ENCODE results near the gene AMER1. TPM values are rescaled to one million over a fixed set of nuclear protein-coding genes. Genes with fewer than 3 reads are reported as not detected.

AMER1 gene
- total RNA-seq, 2 donors from 2014 or later: 4.0 to 4.4 TPM

DNA sequence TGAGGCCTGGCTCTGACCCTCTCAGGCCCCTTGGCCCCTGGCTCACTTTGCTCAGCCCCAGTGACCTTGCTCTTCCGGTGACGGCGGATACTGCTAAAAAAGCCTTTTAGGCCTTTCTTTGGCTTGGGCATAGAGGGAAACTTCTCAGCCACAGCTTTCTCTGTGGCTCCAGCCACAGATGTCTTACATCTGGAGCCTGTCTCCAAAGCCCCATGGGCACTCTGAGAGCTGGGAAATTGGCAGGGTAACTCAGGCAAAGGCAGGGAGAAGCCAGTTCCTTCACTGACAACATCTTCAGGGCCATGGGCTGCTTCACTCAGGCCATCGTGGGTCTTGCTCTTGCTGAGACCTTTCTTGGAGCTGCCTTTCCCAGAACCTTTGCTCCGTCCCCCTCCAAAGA, 12.8 kb downstream of the AMER1 start:
- Mint-ChIP-seq H3K4me3 (no peak overlapping the region), H3K27me3 (no peaks in the 10 kb centered on the region), H3K4me1 (ENCODE audit: low read depth in 2 of 2) (no peaks in the 10 kb centered on the region), H3K36me3 (peaks cover 5% of the 10 kb centered on the region), H3K9me3 (no peaks in the 10 kb centered on the region), H3K27ac (no peak overlapping the region)
- ATAC-seq (no peak), DNase-seq (ENCODE audit: low spot score) (no peak)

DNA sequence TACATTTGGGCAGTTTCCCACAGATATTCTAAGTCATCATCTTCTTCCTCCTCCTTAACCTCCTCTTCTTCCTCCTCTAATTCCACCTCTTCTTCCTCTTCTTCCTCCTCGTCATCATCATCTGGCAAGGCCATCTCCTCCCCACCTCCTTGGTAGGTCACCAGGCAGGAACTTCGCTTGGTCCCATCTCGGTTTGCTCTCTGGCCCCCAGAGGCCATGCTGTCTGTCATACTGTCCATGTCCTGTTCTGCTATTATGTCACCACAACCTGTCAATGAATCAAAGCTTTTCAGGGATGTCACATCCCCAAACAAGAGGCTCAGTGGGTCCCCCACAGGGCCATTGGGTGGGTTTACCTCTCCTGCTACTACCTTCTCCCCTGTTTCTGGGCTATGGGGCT, 13.5 kb downstream of the AMER1 start:
- Mint-ChIP-seq H3K27me3 (no peaks in the 10 kb centered on the region), H3K4me3 (no peak overlapping the region), H3K27ac (no peak overlapping the region), H3K36me3 (peaks cover 5% of the 10 kb centered on the region), H3K4me1 (ENCODE audit: low read depth in 2 of 2) (no peaks in the 10 kb centered on the region), H3K9me3 (no peaks in the 10 kb centered on the region)
- no peak for DNase-seq (ENCODE audit: low spot score)
- ATAC-seq: no peak

DNA sequence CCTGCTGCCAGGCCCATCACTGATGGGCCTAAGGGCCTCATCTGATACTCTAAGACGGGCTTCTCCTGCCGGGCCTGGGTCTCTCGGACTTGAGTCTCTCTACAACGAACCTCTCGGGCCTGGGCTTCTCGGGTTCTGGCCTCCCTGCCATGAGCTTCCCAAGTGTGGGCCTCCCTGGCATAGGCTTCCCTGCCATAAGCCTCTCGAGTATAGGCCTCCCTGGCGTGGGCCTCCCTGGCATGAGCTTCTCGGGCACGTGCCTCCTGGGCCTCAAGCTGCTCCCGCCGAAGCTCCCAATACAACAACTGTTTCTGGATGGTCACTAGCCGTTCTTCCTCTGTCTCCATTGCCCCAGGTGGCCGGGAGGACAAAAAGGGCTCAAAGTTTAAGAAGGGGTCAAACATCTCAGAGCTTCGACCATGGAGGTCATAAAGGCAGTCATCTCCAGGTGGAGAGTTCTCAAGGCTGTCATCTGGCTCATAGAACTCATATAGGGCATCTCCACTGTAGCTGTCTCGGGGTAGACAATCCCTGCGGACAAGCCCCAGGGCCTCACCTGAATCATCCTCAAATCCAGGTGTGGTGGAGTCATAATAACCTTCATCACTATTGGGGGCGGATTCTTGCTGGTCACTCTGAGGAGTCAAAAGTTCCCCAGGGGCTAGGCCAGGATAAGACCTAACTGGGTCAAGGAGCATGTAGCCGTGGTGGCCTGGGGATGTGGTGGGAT, 14.1 kb downstream of the AMER1 start:
- Mint-ChIP-seq H3K36me3 (peaks cover 5% of the 10 kb centered on the region), H3K9me3 (no peaks in the 10 kb centered on the region), H3K4me3 (no peak overlapping the region), H3K4me1 (ENCODE audit: low read depth in 2 of 2) (no peaks in the 10 kb centered on the region), H3K27ac (no peak overlapping the region), H3K27me3 (no peaks in the 10 kb centered on the region)
- ATAC-seq: no peak
- no peak for DNase-seq (ENCODE audit: low spot score)

DNA sequence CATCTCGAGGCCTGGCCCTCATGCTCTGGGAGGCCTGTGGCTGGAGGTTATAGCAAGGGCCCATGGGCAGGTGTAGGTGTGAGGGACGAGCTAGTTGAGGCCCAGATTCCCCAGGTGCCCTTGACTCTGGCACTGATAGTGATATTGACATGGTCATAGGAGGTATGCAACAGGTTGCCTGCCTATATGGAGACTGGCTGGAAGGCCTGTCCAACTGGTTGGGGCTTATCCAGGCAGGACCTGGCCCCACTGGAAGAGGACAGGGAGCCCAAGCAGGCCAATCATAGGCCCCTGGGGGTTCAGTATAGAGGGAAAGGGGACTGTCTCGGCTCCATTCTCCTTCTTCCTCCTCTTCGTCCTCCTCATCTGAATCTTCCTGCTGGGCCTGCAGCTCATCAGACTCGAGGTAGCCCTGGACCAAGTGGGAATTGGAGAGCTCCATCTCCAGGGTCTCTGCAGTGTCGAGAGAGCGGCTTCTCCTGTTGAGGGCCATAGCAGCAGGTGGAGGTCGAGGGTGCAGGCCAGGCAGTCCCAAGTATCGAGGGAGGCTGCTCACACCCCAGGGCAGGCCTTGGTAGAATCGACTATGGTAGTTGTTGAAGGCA, 15.3 kb downstream of the AMER1 start:
- no peaks in the 10 kb centered on the region for H3K9me3 Mint-ChIP-seq

DNA sequence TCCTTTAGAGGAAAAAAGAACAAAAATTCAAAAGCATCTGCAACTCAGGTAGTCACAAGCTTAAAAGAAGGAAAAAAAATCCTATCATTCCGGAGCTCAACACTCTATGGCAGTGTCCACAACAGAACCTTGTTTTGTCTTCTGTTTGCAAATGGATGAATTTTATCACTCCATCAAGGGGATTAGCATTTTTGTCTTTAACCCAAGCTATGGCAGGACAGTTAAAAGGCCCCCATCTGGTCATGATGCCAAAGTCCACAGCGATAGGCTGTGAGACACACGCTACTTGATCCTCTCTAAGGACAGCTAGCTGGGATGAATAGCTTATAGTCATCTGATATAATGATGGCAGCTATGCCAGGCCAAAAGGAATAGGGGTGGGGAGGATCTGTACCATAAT, 16.6 kb downstream of the AMER1 start:
- DNase-seq (ENCODE audit: low spot score) (no peak), ATAC-seq (no peak)
- Mint-ChIP-seq H3K4me3 (no peak overlapping the region), H3K27me3 (no peaks in the 10 kb centered on the region), H3K27ac (no peak overlapping the region), H3K4me1 (ENCODE audit: low read depth in 2 of 2) (no peaks in the 10 kb centered on the region), H3K9me3 (no peaks in the 10 kb centered on the region), H3K36me3 (peaks cover 5% of the 10 kb centered on the region)

More for the DNA sequence above, 15.3 kb downstream of the AMER1 start:
- ATAC-seq (no peak), DNase-seq (ENCODE audit: low spot score) (no peak)
- Mint-ChIP-seq H3K27ac (no peak overlapping the region), H3K4me3 (no peak overlapping the region), H3K27me3 (no peaks in the 10 kb centered on the region), H3K36me3 (peaks cover 5% of the 10 kb centered on the region), H3K4me1 (ENCODE audit: low read depth in 2 of 2) (no peaks in the 10 kb centered on the region)

DNA sequence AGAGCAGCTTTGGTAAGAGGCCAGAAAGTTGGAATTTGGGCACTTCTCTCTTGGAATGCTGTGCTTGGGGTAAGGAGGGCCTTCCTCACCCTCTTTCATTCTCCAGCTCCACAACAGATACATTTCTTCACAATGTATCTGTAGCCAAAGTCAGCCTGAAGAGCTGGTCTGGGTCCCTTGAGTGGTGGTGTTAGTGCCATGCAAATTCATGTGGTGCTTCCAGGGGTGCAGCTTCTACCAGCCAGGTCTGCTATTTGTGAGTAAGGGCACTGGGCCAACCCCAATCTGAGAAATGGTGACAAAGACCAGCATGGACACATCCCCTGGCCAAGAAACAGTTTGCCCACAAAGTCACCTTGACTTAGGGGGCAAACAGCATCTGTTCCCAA, 17.8 kb downstream of the AMER1 start:
- ATAC-seq (no peak), DNase-seq (ENCODE audit: low spot score) (no peak)
- Mint-ChIP-seq H3K4me1 (ENCODE audit: low read depth in 2 of 2) (no peaks in the 10 kb centered on the region), H3K27ac (no peak overlapping the region), H3K9me3 (no peaks in the 10 kb centered on the region), H3K4me3 (no peak overlapping the region), H3K27me3 (no peaks in the 10 kb centered on the region), H3K36me3 (peaks cover 5% of the 10 kb centered on the region)

DNA sequence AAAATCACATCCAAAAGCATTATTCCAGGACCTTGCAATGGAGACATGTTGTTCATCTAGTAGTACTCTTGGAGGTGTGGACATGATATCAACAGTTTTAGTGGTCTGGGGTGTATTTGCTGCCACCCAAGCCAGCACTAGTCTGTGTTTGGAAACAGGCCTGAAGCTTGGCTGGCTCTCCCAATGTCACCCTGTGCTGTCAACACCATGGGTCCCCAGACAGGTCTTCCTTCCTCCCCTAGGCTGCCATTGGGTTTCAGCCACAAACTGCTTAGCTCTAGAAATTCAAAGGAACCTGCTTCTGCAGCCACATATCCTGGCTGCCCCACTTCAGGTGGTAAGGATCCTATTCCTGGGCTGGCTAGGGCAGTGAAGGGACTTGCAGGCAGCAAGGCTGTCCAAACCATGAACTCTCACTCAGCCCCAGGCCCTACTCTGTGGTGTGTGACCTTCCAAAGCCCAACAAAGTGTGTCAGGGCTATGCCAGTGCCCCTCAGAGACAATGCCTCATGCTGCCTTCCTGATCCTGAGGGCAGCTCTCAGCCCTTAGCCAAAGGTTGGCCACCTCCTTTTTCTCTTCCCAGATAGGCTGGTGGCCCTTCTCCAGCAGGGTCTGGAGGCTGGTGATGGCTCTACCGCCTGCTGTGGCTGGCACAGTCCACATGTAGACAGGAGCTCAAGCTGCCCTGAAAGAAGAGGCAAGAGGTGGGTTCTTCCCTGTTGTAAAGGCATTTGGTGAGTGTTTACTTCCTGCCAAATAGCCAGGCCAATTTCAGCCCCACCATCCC, 18.3 kb downstream of the AMER1 start:
- Mint-ChIP-seq H3K27me3 (no peaks in the 10 kb centered on the region), H3K4me3 (no peak overlapping the region), H3K4me1 (ENCODE audit: low read depth in 2 of 2) (no peaks in the 10 kb centered on the region), H3K27ac (no peak overlapping the region), H3K36me3 (peaks cover 4% of the 10 kb centered on the region), H3K9me3 (no peaks in the 10 kb centered on the region)
- ATAC-seq (no peak), DNase-seq (ENCODE audit: low spot score) (no peak)

DNA sequence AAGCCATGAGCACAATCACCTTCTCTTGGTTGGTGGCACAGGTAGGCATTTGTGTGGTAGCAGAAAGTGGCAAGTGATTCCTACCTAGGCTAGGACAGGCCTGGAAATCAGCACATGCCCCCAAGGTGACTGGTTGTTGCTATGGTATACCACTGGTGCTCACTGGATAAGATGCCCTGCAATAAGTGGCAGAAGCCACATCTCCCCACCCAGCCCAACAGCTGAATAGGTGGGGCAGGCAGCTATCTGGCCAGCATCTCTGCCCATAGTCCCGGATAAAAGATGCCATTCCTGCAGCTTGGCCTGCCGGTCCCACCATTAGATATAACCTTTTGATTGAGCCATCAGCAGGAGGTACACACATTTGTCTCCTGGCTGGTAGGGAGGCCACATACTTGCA, 21.1 kb downstream of the AMER1 start:
- no peak overlapping the region for H3K27ac Mint-ChIP-seq
- DNase-seq (ENCODE audit: low spot score): no peak
- ATAC-seq: no peak
- H3K27me3 Mint-ChIP-seq: no peaks in the 10 kb centered on the region
- H3K36me3 Mint-ChIP-seq: no peaks in the 10 kb centered on the region
- H3K4me1 Mint-ChIP-seq (ENCODE audit: low read depth in 2 of 2): no peaks in the 10 kb centered on the region
- H3K4me3 Mint-ChIP-seq: no peak overlapping the region
- H3K9me3 Mint-ChIP-seq: no peaks in the 10 kb centered on the region

DNA sequence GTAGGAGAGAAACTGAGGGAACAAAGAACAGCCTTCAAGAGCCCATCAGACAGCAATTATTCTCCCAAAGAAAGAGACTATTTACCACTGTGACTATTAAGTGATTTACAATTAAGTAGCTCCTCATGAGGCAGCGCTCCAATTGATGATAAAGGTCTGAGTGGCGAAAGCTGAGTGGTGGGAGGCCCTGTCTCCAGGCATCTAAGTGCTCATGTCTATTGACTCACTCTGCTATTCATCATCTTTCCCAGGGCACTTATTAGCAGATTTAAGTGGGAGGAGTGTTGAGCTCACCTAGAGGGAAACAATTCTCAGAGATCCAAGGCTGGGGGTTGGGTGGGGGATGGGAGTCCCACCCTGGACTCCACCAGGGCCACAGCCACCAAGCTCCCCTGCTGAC, 23.3 kb downstream of the AMER1 start:
- ATAC-seq (no peak), DNase-seq (ENCODE audit: low spot score) (no peak)
- Mint-ChIP-seq H3K27me3 (no peaks in the 10 kb centered on the region), H3K27ac (no peak overlapping the region), H3K4me3 (no peak overlapping the region), H3K36me3 (no peaks in the 10 kb centered on the region), H3K9me3 (no peaks in the 10 kb centered on the region), H3K4me1 (ENCODE audit: low read depth in 2 of 2) (no peaks in the 10 kb centered on the region)

DNA sequence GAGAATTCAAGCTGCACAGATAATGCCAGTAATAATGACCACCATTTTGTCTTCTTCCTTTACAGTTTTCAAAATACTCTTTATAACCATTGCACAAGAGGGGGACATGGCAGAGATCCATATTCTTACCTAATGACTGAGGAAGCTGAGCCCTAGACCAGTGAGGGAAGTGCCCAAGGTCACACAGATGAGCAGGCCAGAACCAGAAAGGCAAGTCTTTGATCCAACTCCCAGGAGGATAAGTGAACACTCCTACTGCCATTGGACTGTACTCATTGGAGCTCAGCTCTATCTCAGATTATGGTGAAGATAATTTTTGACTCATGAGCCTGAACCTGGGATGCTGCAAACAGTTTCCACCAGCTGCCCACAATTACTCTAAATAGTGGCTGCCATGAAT, 28.6 kb downstream of the AMER1 start:
- H3K27ac Mint-ChIP-seq: no peak overlapping the region
- no peaks in the 10 kb centered on the region for H3K27me3 Mint-ChIP-seq
- H3K4me3 Mint-ChIP-seq: no peak overlapping the region
- H3K36me3 Mint-ChIP-seq: no peaks in the 10 kb centered on the region
- ATAC-seq (no peak), DNase-seq (ENCODE audit: low spot score) (no peak)
- H3K9me3 Mint-ChIP-seq: no peaks in the 10 kb centered on the region
- no peaks in the 10 kb centered on the region for H3K4me1 Mint-ChIP-seq (ENCODE audit: low read depth in 2 of 2)

DNA sequence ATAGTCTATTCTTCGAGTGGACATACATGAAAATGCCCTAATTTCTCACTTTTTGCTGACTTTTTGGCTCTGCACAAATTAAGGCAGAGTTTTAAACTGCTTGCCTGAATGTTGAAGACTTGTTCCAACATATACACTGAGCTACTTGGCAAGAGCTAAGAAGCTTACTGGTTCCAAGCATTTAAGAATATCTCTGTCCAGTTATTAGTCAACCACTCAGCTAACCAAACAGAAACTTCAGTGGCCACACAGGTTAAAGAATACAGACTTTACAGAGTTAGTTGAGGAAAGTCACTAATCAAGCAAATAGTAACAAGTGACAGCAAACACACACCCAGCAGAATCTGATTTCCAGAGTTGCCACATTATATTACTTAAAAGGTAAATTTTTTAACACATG, 35.5 kb downstream of the AMER1 start:
- Mint-ChIP-seq H3K27me3 (peaks cover 0 to 16% of the 10 kb centered on the region in 2 donors), H3K36me3 (no peaks in the 10 kb centered on the region), H3K27ac (no peak overlapping the region), H3K4me3 (no peak overlapping the region), H3K4me1 (ENCODE audit: low read depth in 2 of 2) (peaks cover 0 to 6% of the 10 kb centered on the region in 2 donors), H3K9me3 (no peaks in the 10 kb centered on the region)
- ATAC-seq (no peak), DNase-seq (ENCODE audit: low spot score) (no peak)

DNA sequence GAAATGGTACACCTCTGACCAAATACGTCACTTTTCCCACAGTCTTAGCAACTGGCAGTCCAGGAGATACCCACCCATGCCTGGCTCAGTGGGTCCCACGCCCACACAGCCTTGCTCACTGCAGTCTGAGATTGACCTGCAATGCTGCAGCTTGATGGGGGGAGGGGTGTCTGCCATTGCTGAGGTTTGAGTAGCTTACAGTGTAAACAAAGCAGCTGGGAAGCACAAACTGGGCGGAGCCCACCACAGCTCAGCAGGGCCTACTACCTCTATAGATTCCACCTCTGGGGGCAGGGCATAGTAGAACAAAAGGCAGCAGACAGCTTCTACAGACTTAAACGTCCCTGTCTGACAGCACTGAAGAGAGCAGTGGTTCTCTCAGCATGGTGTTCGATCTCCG, 52.7 kb downstream of the AMER1 start:
- no peak for DNase-seq (ENCODE audit: low spot score)
- peaks cover 3% of the 10 kb centered on the region for H3K9me3 Mint-ChIP-seq
- peaks cover 0 to 10% of the 10 kb centered on the region in 2 donors for H3K27me3 Mint-ChIP-seq
- no peak overlapping the region for H3K27ac Mint-ChIP-seq
- no peak for ATAC-seq
- peaks cover 12% of the 10 kb centered on the region for H3K36me3 Mint-ChIP-seq
- H3K4me1 Mint-ChIP-seq (ENCODE audit: low read depth in 2 of 2): no peaks in the 10 kb centered on the region
- no peak overlapping the region for H3K4me3 Mint-ChIP-seq

DNA sequence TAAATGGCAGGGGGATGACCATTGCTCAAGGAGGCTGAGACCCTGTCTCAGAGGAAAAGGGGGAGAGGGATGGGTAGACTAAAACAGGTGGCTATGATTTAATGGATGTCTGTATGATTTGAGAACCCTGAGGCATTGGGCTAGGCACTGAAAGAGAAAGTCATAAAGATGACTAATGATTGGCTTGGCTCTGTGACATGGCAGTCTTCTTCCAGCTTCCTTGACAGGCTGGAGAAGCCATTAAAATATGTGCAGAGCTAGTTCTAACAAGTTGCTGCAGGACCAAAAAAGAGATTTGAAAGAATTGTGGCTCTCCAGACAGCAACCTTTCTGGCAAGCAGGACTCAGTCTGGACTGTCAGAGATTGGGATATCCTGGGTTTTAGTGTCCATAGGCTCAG, 53.6 kb downstream of the AMER1 start:
- no peak for DNase-seq (ENCODE audit: low spot score)
- peaks cover 0 to 12% of the 10 kb centered on the region in 2 donors for H3K27me3 Mint-ChIP-seq
- ATAC-seq: no peak
- H3K4me1 Mint-ChIP-seq (ENCODE audit: low read depth in 2 of 2): no peaks in the 10 kb centered on the region
- no peak overlapping the region for H3K27ac Mint-ChIP-seq
- peaks cover 12% of the 10 kb centered on the region for H3K36me3 Mint-ChIP-seq
- H3K4me3 Mint-ChIP-seq: no peak overlapping the region
- H3K9me3 Mint-ChIP-seq: peaks cover 3% of the 10 kb centered on the region

DNA sequence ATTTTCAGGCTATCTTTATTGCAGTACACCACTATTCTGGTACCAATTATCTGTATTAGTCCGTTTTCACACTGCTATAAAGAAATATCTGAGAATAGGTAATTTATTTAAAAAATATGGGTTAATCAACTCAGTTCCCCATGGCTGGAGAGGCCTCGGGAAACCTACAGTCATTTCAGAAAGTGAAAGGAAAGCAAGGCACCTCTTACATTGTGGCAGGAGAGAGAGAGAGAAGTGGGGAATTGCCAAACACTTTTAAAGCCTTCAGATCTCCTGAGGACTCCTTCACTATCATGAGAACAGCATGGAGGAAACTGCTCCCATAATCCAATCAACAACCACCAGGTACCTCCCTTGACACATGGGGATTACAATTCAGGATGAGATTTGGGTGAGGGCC, 54.7 kb downstream of the AMER1 start:
- H3K4me1 Mint-ChIP-seq (ENCODE audit: low read depth in 2 of 2): no peaks in the 10 kb centered on the region
- peaks cover 0 to 12% of the 10 kb centered on the region in 2 donors for H3K27me3 Mint-ChIP-seq

More for the DNA sequence above, 54.7 kb downstream of the AMER1 start:
- peaks cover 3% of the 10 kb centered on the region for H3K9me3 Mint-ChIP-seq
- no peak overlapping the region for H3K4me3 Mint-ChIP-seq
- ATAC-seq (no peak), DNase-seq (ENCODE audit: low spot score) (no peak)
- peaks cover 12% of the 10 kb centered on the region for H3K36me3 Mint-ChIP-seq
- H3K27ac Mint-ChIP-seq: no peak overlapping the region
